ENCODE results near the gene MYO5B.

The MYO5B gene

GRCh38 chr18:49967636-49968313, 227.2 kb downstream of the MYO5B start:
- DNase-seq (ENCODE audit: low read depth): no peak

- no peak for DNase-seq (ENCODE audit: low read depth)
These were observed 227.8 kb downstream of the MYO5B start for GRCh38 chr18:49967171-49967570.

- no peak for DNase-seq (ENCODE audit: low read depth)
These were observed 228.9 kb downstream of the MYO5B start for GRCh38 chr18:49966090-49966489.

GRCh38 chr18:49963217-49963616, 231.7 kb downstream of the MYO5B start:
- DNase-seq (ENCODE audit: low read depth): no peak

- no peak for DNase-seq (ENCODE audit: low read depth)
These were observed 233.7 kb downstream of the MYO5B start for GRCh38 chr18:49961271-49961670.

- DNase-seq (ENCODE audit: low read depth): no peak
These were observed 234.6 kb downstream of the MYO5B start for GRCh38 chr18:49960376-49960775.

GRCh38 chr18:49959176-49959575, 235.8 kb downstream of the MYO5B start:
- DNase-seq (ENCODE audit: low read depth): no peak

GRCh38 chr18:49955263-49955662, 239.7 kb downstream of the MYO5B start:
- DNase-seq (ENCODE audit: low read depth): no peak

- DNase-seq (ENCODE audit: low read depth): no peak
These were observed 241.6 kb downstream of the MYO5B start for GRCh38 chr18:49953391-49953790.

- DNase-seq (ENCODE audit: low read depth): no peak
These were observed 245.0 kb downstream of the MYO5B start for GRCh38 chr18:49949951-49950395.

GRCh38 chr18:49948975-49949374, 246.0 kb downstream of the MYO5B start:
- DNase-seq (ENCODE audit: low read depth): no peak

GRCh38 chr18:49944663-49945062, 250.3 kb downstream of the MYO5B start:
- peak; percentile 12 for DNase-seq (ENCODE audit: low read depth)

GRCh38 chr18:49936821-49937220, 258.1 kb downstream of the MYO5B start:
- no peak for DNase-seq (ENCODE audit: low read depth)

- no peak for DNase-seq (ENCODE audit: low read depth)
These were observed 259.7 kb downstream of the MYO5B start for GRCh38 chr18:49935215-49935614.

GRCh38 chr18:49934457-49934856, 260.5 kb downstream of the MYO5B start:
- DNase-seq (ENCODE audit: low read depth): peak; percentile 54

GRCh38 chr18:49933530-49934128, 261.3 kb downstream of the MYO5B start:
- peak; percentile 80 for DNase-seq (ENCODE audit: low read depth)

- no peak for DNase-seq (ENCODE audit: low read depth)
These were observed 263.2 kb downstream of the MYO5B start for GRCh38 chr18:49931760-49932159.

- DNase-seq (ENCODE audit: low read depth): no peak
These were observed 263.8 kb downstream of the MYO5B start for GRCh38 chr18:49931179-49931578.

- DNase-seq (ENCODE audit: low read depth): no peak
These were observed 268.7 kb downstream of the MYO5B start for GRCh38 chr18:49926106-49926745.

- no peak for DNase-seq (ENCODE audit: low read depth)
These were observed 270.5 kb downstream of the MYO5B start for GRCh38 chr18:49924293-49924983.

- DNase-seq (ENCODE audit: low read depth): no peak
These were observed 272.7 kb downstream of the MYO5B start for GRCh38 chr18:49922228-49922627.

GRCh38 chr18:49921318-49921985, 273.5 kb downstream of the MYO5B start:
- DNase-seq (ENCODE audit: low read depth): peak; percentile 59
